Erythroblast (primary cell): ENCODE data around the gene HNRNPR.

Experiments
- GATA1 ChIP-seq: IDR thresholded peaks from 2 replicates; pipeline ENCODE4 v1.6.1; 2011; ENCODE audit warnings: low read depth, mild to moderate bottlenecking, control low read depth, low read length, moderate library complexity
- POLR2A ChIP-seq: IDR thresholded peaks from 2 replicates; pipeline ENCODE4 v1.6.1; 2011; ENCODE audit warnings: mild to moderate bottlenecking, low read length

DNA sequence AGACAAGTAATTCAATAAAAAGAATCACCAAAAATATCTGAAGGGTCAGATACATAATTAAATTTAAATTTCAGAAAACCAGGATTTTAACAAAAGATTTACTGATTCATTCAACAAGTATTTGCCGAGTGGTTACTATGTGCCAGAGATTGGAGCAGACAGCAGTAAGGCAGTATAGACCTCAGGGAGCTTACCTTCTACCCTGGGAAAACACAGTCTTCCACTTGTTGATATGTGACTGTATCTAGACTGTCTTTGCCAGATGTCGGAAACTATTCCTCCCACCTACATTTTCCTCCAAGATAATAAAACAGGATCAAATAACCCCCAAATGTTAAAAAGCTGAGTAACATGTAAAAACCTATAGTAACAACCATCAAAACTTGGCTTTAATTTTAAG, 6.2 kb downstream of the HNRNPR start:
- no peak for TF ChIP-seq POLR2A
- no peak for TF ChIP-seq GATA1
